Neural cell (in vitro differentiated cells): ENCODE results near the gene RNF26. TPM values are rescaled to one million over a fixed set of nuclear protein-coding genes. Genes with fewer than 3 reads are reported as not detected.

Source experiments
- H2AFZ ChIP-seq: fragments of 200-600, 300-800 bp; sonication (generic), shearing (Covaris generic); 2 replicates; pipeline ENCODE4 v1.6.0; 2014; ENCODE audit warnings: low read depth, mild to moderate bottlenecking, antibody characterized with exemption, low read length, moderate library complexity
- H3F3A ChIP-seq: fragments of 200-600 bp; shearing (Covaris generic); 2 replicates; pipeline ENCODE4 v1.6.1; 2016; ENCODE audit warnings: mild to moderate bottlenecking, moderate library complexity, mixed read lengths, antibody characterized with exemption, low read length; ENCODE audit not compliant: insufficient read depth, poor library complexity, severe bottlenecking
- H3K27ac ChIP-seq: fragments of 200-600, 300-800 bp; sonication (generic), shearing (Covaris generic); 2 replicates; pipeline ENCODE4 v1.5.1; 2014; ENCODE audit warnings: mild to moderate bottlenecking, low read length, moderate library complexity
- H3K27me3 ChIP-seq: fragments of 300-800, 200-600 bp; sonication (generic), shearing (Covaris generic); 2 replicates; pipeline ENCODE4 v1.6.0; 2014; ENCODE audit warnings: mild to moderate bottlenecking, low read depth, low read length, moderate library complexity; ENCODE audit not compliant: insufficient read depth
- H3K36me3 ChIP-seq: fragments of 300-800, 200-600 bp; sonication (generic), shearing (Covaris generic); 2 replicates; pipeline ENCODE4 v1.5.1; 2014; ENCODE audit warnings: mild to moderate bottlenecking, antibody characterized with exemption, low read length, moderate library complexity; ENCODE audit not compliant: insufficient read depth
- H3K4me2 ChIP-seq: fragments of 300-800, 200-600 bp; sonication (generic), shearing (Covaris generic); 2 replicates; pipeline ENCODE4 v1.6.0; 2014; ENCODE audit warnings: mild to moderate bottlenecking, low read length
- H3K4me3 ChIP-seq: fragments of 300-800, 200-600 bp; sonication (generic), shearing (Covaris generic); 2 replicates; pipeline ENCODE4 v1.5.1; 2014; ENCODE audit warnings: mild to moderate bottlenecking, low read length, moderate library complexity
- H3K79me2 ChIP-seq: fragments of 200-600 bp; shearing (Covaris generic); replicated peaks from 2 replicates; pipeline ENCODE4 v1.6.0; 2014; ENCODE audit warnings: mild to moderate bottlenecking, low read length, moderate library complexity; ENCODE audit not compliant: insufficient read depth
- H3K9ac ChIP-seq: fragments of 300-800, 200-600 bp; sonication (generic), shearing (Covaris generic); 2 replicates; pipeline ENCODE4 v1.6.1; 2016; ENCODE audit warnings: mild to moderate bottlenecking, low read length, mixed read lengths
- H3K9me2 ChIP-seq: fragments of 200-600 bp; shearing (Covaris generic); 2 replicates; pipeline ENCODE4 v1.6.1; 2016; ENCODE audit warnings: mild to moderate bottlenecking, low read length, mixed read lengths; ENCODE audit not compliant: insufficient read depth
- H3K9me3 ChIP-seq: fragments of 200-600, 300-800 bp; sonication (generic), shearing (Covaris generic); 2 replicates; pipeline ENCODE4 v1.6.1; 2016; ENCODE audit warnings: mild to moderate bottlenecking, mixed run types, low read length, moderate library complexity, mixed read lengths
- H4K20me1 ChIP-seq: fragments of 200-600 bp; shearing (Covaris generic); 2 replicates; pipeline ENCODE4 v1.6.1; 2016; ENCODE audit warnings: mild to moderate bottlenecking, mixed run types; ENCODE audit not compliant: insufficient read depth
- EP300 ChIP-seq: fragments of 450-650 bp; conservative IDR thresholded peaks from 2 replicates; pipeline ENCODE4 v1.6.1; 2014; ENCODE audit warnings: antibody characterized with exemption, mild to moderate bottlenecking, moderate library complexity; ENCODE audit not compliant: poor library complexity, severe bottlenecking
- EZH2 ChIP-seq: fragments of 200-600, 300-800 bp; shearing (Covaris generic), sonication (generic); IDR thresholded peaks from 2 replicates; pipeline ENCODE4 v1.6.1; 2014; ENCODE audit warnings: antibody characterized with exemption, low read length, borderline replicate concordance, mild to moderate bottlenecking; ENCODE audit not compliant: insufficient read depth, poor library complexity, severe bottlenecking
- MXI1 ChIP-seq: fragments of 450-650 bp; conservative IDR thresholded peaks from 2 replicates; pipeline ENCODE4 v1.6.1; 2014; ENCODE audit warnings: antibody characterized with exemption, mild to moderate bottlenecking; ENCODE audit not compliant: poor library complexity, severe bottlenecking
- POLR2AphosphoS5 ChIP-seq: IDR thresholded peaks from 2 replicates; pipeline ENCODE4 v1.6.1; 2012
- RAD21 ChIP-seq: fragments of 450-650 bp; conservative IDR thresholded peaks from 2 replicates; pipeline ENCODE4 v1.6.1; 2014; ENCODE audit warnings: antibody characterized with exemption, mild to moderate bottlenecking, moderate library complexity
- REST ChIP-seq: IDR thresholded peaks from 2 replicates; pipeline ENCODE4 v1.6.1; 2012; ENCODE audit warnings: borderline replicate concordance
- SMC3 ChIP-seq: fragments of 450-650 bp; conservative IDR thresholded peaks from 2 replicates; pipeline ENCODE4 v1.6.1; 2014; ENCODE audit warnings: antibody characterized with exemption, mild to moderate bottlenecking, moderate library complexity; ENCODE audit not compliant: poor library complexity
- TAF1 ChIP-seq: IDR thresholded peaks from 2 replicates; pipeline ENCODE4 v1.6.1; 2012; ENCODE audit warnings: low read depth
- polyA plus RNA-seq: library from polyadenylated mRNA; depleted of rRNA; stranded (reverse); fragments of >200 nt; gene quantifications from 2 replicates; pipeline ENCODE4 v1.2.3, GENCODE V29; 2014
- TF ChIP-seq, protein P1 (sequence below): fragments of 450-650 bp; IDR thresholded peaks from 2 replicates; pipeline ENCODE4 v1.5.1; 2014; ENCODE audit warnings: antibody characterized with exemption, mild to moderate bottlenecking, moderate library complexity; ENCODE audit not compliant: poor library complexity, severe bottlenecking

Gene RNF26
- polyA plus RNA-seq, 1 donor from 2014 or later: 2.6 TPM

DNA sequence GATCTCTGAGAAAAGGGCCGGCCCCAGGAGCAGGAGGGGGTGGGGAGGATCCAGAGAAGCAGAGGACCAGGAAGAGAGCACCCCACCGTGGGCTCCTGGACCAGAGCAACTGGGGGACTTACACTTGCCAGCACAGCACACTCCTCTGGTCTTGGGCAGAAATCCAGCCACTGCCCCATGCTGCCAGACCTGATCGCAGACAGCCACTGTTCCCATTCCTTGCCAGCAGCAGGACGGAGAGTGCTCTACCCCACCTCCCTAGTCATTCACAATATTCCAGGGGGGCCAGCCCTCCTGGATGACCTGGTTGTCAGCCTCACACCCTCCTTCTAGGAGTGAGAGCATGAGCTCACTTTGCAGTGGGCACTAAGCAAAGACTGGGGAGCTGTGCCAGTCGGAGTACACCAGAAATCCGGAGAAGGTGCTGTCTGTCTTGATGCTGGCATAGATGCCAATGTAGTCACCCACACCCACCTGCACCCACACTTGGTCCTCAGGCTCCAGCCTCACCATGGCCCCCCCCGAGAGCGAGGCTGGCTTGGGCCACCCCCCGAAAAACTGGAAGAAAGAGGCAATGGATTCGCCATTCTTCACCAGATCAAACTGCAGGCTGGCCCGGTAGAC, 4.8 kb downstream of the RNF26 start:
- peaks cover 36% of the 10 kb centered on the region for H3K27me3 ChIP-seq
- H3K4me2 ChIP-seq: no peak overlapping the region
- H3K36me3 ChIP-seq: no peaks in the 10 kb centered on the region
- H3K27ac ChIP-seq: no peak overlapping the region
- H3K9ac ChIP-seq: no peak overlapping the region
- H3K4me3 ChIP-seq: no peak overlapping the region
- H3F3A ChIP-seq: no peaks in the 10 kb centered on the region
- H3K79me2 ChIP-seq: peaks cover 6% of the 10 kb centered on the region
- H3K9me3 ChIP-seq: no peaks in the 10 kb centered on the region
- no peaks in the 10 kb centered on the region for H3K9me2 ChIP-seq
- TF ChIP-seq, protein P1, sequence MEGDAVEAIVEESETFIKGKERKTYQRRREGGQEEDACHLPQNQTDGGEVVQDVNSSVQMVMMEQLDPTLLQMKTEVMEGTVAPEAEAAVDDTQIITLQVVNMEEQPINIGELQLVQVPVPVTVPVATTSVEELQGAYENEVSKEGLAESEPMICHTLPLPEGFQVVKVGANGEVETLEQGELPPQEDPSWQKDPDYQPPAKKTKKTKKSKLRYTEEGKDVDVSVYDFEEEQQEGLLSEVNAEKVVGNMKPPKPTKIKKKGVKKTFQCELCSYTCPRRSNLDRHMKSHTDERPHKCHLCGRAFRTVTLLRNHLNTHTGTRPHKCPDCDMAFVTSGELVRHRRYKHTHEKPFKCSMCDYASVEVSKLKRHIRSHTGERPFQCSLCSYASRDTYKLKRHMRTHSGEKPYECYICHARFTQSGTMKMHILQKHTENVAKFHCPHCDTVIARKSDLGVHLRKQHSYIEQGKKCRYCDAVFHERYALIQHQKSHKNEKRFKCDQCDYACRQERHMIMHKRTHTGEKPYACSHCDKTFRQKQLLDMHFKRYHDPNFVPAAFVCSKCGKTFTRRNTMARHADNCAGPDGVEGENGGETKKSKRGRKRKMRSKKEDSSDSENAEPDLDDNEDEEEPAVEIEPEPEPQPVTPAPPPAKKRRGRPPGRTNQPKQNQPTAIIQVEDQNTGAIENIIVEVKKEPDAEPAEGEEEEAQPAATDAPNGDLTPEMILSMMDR: no peak
- TF ChIP-seq POLR2AphosphoS5 (no peak), EZH2 (no peak), TAF1 (no peak), SMC3 (no peak), REST (no peak), EP300 (no peak), MXI1 (no peak), RAD21 (no peak)
- H2AFZ ChIP-seq: no peak overlapping the region
- no peaks in the 10 kb centered on the region for H4K20me1 ChIP-seq

DNA sequence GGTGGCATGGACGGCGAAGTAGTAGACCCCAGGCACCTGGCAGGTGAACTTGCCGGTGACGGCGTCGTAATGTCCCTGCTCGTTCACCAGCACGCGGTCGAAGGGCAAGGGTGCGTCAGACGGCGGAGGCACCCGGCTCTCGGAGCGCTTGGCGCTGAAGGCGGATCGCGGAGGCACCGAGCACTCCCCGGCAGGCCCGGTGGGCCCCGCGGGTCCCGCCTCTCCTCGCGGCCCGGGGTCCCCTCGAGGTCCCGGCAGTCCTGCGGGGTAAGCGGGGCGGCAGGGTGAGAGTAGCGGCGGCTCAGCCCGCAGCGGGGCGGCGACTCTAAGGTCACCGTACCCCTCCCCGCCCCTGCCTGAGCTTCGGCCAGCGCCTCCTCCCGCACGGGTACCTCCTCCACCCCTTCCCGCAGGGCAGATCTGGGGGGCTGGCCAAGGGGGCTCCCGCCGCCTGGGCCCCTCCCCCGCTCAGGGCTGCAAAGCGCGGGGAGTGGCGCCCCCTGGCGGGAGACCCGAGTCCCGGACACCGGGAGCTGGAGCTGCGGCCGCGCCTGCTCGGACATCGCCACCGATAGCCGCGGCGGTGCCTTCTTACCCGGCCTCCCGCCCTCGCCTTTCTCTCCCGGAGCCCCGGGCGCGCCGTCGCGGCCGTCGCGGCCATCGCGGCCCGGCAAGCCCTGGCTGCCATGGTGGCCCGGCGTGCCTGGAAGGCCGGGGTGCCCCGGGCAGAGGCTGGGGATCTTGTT, 5.4 kb downstream of the RNF26 start:
- H4K20me1 ChIP-seq: no peaks in the 10 kb centered on the region
- H3K9ac ChIP-seq: no peak overlapping the region
- no peaks in the 10 kb centered on the region for H3K9me2 ChIP-seq
- peak overlapping the region; percentile 53 for H3K4me3 ChIP-seq
- no peak overlapping the region for H3K27ac ChIP-seq
- no peaks in the 10 kb centered on the region for H3K9me3 ChIP-seq
- H3K4me2 ChIP-seq: no peak overlapping the region
- H2AFZ ChIP-seq: no peak overlapping the region
- no peaks in the 10 kb centered on the region for H3K36me3 ChIP-seq
- peaks cover 4% of the 10 kb centered on the region for H3K79me2 ChIP-seq
- peaks cover 36% of the 10 kb centered on the region for H3K27me3 ChIP-seq
- H3F3A ChIP-seq: no peaks in the 10 kb centered on the region
- TF ChIP-seq EZH2 (no peak), TAF1 (no peak), EP300 (no peak), RAD21 (peak; percentile 53), MXI1 (no peak), REST (no peak), SMC3 (peak; percentile 57), POLR2AphosphoS5 (no peak)
- TF ChIP-seq, protein P1: peak; percentile 75
